ENCODE measurements around the gene TRPM8. TPM values are rescaled to one million over a fixed set of nuclear protein-coding genes. Genes with fewer than 3 reads are reported as not detected.

The TRPM8 gene
- polyA plus RNA-seq, 2 of the 4 experiments (the other 2 are of a cell fraction), result 0.25 to 0.97 TPM

- no peak for TF ChIP-seq EHF (CRISPR knock-in tag; IDR thresholded peaks at IDR 0.05)
- TF ChIP-seq SMC3 (IDR thresholded peaks at IDR 0.05), result no peak
- TF ChIP-seq USF2 (IDR thresholded peaks at IDR 0.05), result no peak
- no peak for TF ChIP-seq ZFP36 (IDR thresholded peaks at IDR 0.05; ENCODE audit: borderline replicate concordance, partially characterized antibody)
- no peak for TF ChIP-seq TP53 (CRISPR knock-in tag; IDR thresholded peaks at IDR 0.05)
- TF ChIP-seq RAD21 (conservative IDR thresholded peaks at IDR 0.05 in 1 of 2, IDR thresholded peaks at IDR 0.05 in 1 of 2), result no peak
- no peak for TF ChIP-seq FOSB (CRISPR knock-in tag; IDR thresholded peaks at IDR 0.05)
- TF ChIP-seq RCOR1 (IDR thresholded peaks at IDR 0.05; ENCODE audit: low read depth, low read length), result no peak
- no peak for TF ChIP-seq HOXB5 (CRISPR knock-in tag; IDR thresholded peaks at IDR 0.05)
- TF ChIP-seq MYC (IDR thresholded peaks at IDR 0.05; ENCODE audit: borderline replicate concordance, low read length), result no peak
- ChIA-PET POLR2A (no interaction called here), CTCF (interaction anchor here (0.6 to 0.8 kb wide), 2 partner anchors 593 to 1288 kb away, joined by 3 to 4 read pairs; no protein-coding TSS in a partner anchor)
- ATAC-seq (no peak), FAIRE-seq (no peak), DNase-seq (ENCODE audit: low read depth in 1 of 2, low spot score in 1 of 2) (no peak)
- Histone ChIP-seq H3K4me2 (no peak overlapping the region), H3K4me3 (no peak overlapping the region), H3K4me1 (no peaks in the 10 kb centered on the region), H3K9me3 (no peaks in the 10 kb centered on the region), H3K27ac (no peak overlapping the region)
- 33% methylated on average over 7 of the region's 7 CpGs for WGBS (ENCODE audit: missing lambda C conversion rate)
Observed at GRCh38 chr2:233952335-233952734, 35.2 kb downstream of the TRPM8 start.

DNA sequence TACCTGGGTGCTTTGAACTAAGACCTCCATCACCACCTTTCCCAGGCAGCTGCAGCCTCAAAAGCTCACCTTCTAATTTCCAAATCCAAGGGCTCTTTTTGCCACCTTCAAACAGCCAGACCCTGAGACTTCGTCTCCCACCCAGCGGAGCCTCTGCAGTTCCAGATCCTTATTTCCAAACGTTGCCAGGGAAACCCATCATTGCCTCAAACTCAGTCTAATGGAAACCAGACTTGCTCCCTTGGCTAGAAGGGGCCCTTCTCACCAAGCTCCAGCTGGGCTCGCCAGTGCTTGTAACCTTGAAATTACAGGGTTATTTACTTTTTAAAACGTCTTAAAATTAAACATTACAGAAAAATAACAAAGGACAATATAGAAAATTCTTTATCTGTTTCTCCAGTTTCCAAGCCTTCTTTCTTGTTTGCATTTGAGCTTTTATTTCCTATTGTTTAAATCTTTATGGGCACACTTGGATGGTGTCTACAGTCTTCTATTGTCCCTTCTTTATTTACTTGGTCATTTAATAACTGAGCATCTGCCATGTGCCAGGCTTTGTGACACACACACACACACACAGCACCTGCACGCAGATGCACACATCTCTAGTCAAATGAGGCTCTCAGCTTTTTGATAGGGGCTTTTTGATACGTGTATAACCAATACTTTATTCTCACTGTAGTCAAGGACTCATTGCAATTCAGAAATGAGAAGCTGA is 36.1 kb downstream of the TRPM8 start:
- Histone ChIP-seq H3K27ac (no peak overlapping the region), H3K9me3 (no peaks in the 10 kb centered on the region), H3K4me3 (no peak overlapping the region), H3K4me1 (no peaks in the 10 kb centered on the region), H3K4me2 (no peak overlapping the region)
- FAIRE-seq, result no peak
- no peak for DNase-seq (ENCODE audit: low read depth in 1 of 2, low spot score in 1 of 2)
- TF ChIP-seq MAZ (IDR thresholded peaks at IDR 0.05; ENCODE audit: borderline replicate concordance, low read depth, low read length), result no peak
- TF ChIP-seq NR3C1 (IDR thresholded peaks at IDR 0.05), result no peak
- no peak for TF ChIP-seq FOSB (CRISPR knock-in tag; IDR thresholded peaks at IDR 0.05)
- TF ChIP-seq GATA3 (IDR thresholded peaks at IDR 0.05; ENCODE audit: borderline replicate concordance), result no peak
- no peak for TF ChIP-seq JUN (IDR thresholded peaks at IDR 0.05)
- TF ChIP-seq POLR2A (IDR thresholded peaks at IDR 0.05; ENCODE audit: low read length), result no peak
- TF ChIP-seq USF2 (IDR thresholded peaks at IDR 0.05), result no peak
- ChIA-PET POLR2A (no interaction called here), CTCF (interaction anchor here (0.6 to 1.6 kb wide), 4 partner anchors 24 to 1289 kb away, joined by 3 to 4 read pairs (median 4); no protein-coding TSS in a partner anchor)
- no peak for ATAC-seq
- WGBS (ENCODE audit: missing lambda C conversion rate), result 38% methylated on average over 7 of the region's 7 CpGs

GRCh38 chr2:233960203-233960602 is 43.0 kb downstream of the TRPM8 start:
- Histone ChIP-seq H3K4me1 (0 out of 3 replicates have a peak, but pooled peaks cover under 1% of the 10 kb centered on the region), H3K9me3 (no peaks in the 10 kb centered on the region), H3K27ac (no peak overlapping the region), H3K4me2 (no peak overlapping the region), H3K4me3 (no peak overlapping the region)
- no peak for DNase-seq (ENCODE audit: low read depth in 1 of 2, low spot score in 1 of 2)
- FAIRE-seq, result no peak
- POLR2A ChIA-PET, result no interaction called here
- ATAC-seq, result no peak
- CTCF ChIA-PET, result no interaction called here
- 51% methylated on average over 2 of the region's 2 CpGs for WGBS (ENCODE audit: missing lambda C conversion rate)
- no peak for TF ChIP-seq RNF2 (IDR thresholded peaks at IDR 0.05; ENCODE audit: borderline replicate concordance, low read depth)
- TF ChIP-seq POLR2AphosphoS2 (conservative IDR thresholded peaks at IDR 0.05; ENCODE audit: low read length), result no peak
- TF ChIP-seq ELK1 (IDR thresholded peaks at IDR 0.05; ENCODE audit: low read depth, low read length), result no peak
- no peak for TF ChIP-seq PBX3 (IDR thresholded peaks at IDR 0.05)
- TF ChIP-seq CBX2 (IDR thresholded peaks at IDR 0.05; ENCODE audit: borderline replicate concordance, low read depth), result no peak
- TF ChIP-seq MAFK (IDR thresholded peaks at IDR 0.05; ENCODE audit: partially characterized antibody), result no peak
- TF ChIP-seq GATA3 (IDR thresholded peaks at IDR 0.05; ENCODE audit: borderline replicate concordance), result no peak
- no peak for TF ChIP-seq NPAS2 (CRISPR knock-in tag; IDR thresholded peaks at IDR 0.05; ENCODE audit: borderline replicate concordance)
- TF ChIP-seq CEBPB (IDR thresholded peaks at IDR 0.05), result no peak
- TF ChIP-seq KDM5A (IDR thresholded peaks at IDR 0.05), result no peak
- TF ChIP-seq HMGXB4 (CRISPR knock-in tag; IDR thresholded peaks at IDR 0.05; ENCODE audit: borderline replicate concordance), result no peak
- TF ChIP-seq SREBF2 (IDR thresholded peaks at IDR 0.05), result no peak
- no peak for TF ChIP-seq FOSB (CRISPR knock-in tag; IDR thresholded peaks at IDR 0.05)
- no peak for TF ChIP-seq JUNB (IDR thresholded peaks at IDR 0.05)
- TF ChIP-seq USF2 (IDR thresholded peaks at IDR 0.05), result no peak
- TF ChIP-seq RFX5 (IDR thresholded peaks at IDR 0.05), result no peak
